PFSK-1 (cell line): ENCODE measurements around the gene TOMM6.

Experiments used
- FOXP2 ChIP-seq: optimal IDR thresholded peaks from 2 replicates; pipeline ENCODE3; 2011; ENCODE audit warnings: borderline replicate concordance, control low read depth, inconsistent platforms; ENCODE audit not compliant: insufficient read depth; ENCODE audit errors: extremely low read length, extremely low read depth
- POLR2AphosphoS5 ChIP-seq: IDR thresholded peaks from 2 replicates; pipeline ENCODE4 v1.6.1; 2012; ENCODE audit warnings: low read depth, mild to moderate bottlenecking, control low read depth, low read length, moderate library complexity
- SIN3A ChIP-seq: IDR thresholded peaks from 2 replicates; pipeline ENCODE4 v1.6.1; 2012; ENCODE audit warnings: mild to moderate bottlenecking, low read length, moderate library complexity, borderline replicate concordance; ENCODE audit not compliant: insufficient read depth
- TAF1 ChIP-seq: IDR thresholded peaks from 2 replicates; pipeline ENCODE4 v1.6.1; 2012; ENCODE audit warnings: low read length, control low read depth, borderline replicate concordance; ENCODE audit not compliant: insufficient read depth
- TF ChIP-seq, protein P1 (sequence below), 2 experiments: IDR thresholded peaks; 2 replicates each; pipeline versions ENCODE4 v1.6.1 to v1.8.0; 2011 to 2012; ENCODE audit warnings: low read depth in 2 of 2, low read length in 2 of 2, control low read depth in 1 of 2, inconsistent platforms in 1 of 2, mild to moderate bottlenecking in 1 of 2, moderate library complexity in 1 of 2; ENCODE audit not compliant: insufficient read depth in 1 of 2

TOMM6 gene

DNA sequence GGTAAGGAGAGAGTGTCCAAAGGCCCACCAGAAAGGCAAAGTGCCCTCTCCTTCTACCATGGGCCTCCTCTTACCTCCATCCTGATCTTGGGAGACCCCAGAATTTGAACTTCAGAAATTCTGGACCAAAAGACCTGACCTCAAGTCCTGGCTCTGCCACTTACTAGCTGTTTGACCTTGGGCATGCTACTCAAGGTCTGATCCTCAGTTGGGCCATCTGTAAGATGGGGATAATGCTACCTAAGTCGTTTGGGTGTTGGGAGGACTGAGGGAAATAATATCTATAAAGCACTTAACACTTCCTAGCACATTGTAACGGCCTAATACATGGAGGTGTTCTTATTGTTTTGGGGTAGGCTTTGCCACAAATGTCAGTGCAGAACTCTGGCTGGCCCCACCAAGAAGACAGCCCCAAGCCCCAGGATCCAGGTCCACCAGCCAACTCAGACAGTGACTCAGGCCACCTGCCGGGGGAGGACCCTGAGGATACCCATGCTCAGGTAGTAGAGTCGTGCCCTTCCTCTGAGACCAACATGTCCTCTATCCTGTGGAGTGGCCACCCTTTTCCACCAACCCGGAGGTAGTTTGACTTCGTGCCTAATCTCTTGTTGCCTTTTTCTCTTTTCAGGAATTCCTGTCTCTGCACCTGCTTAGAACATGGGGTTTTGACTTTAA, 4.3 kb upstream of the TOMM6 start:
- TF ChIP-seq POLR2AphosphoS5, result no peak
- TF ChIP-seq, protein P1, sequence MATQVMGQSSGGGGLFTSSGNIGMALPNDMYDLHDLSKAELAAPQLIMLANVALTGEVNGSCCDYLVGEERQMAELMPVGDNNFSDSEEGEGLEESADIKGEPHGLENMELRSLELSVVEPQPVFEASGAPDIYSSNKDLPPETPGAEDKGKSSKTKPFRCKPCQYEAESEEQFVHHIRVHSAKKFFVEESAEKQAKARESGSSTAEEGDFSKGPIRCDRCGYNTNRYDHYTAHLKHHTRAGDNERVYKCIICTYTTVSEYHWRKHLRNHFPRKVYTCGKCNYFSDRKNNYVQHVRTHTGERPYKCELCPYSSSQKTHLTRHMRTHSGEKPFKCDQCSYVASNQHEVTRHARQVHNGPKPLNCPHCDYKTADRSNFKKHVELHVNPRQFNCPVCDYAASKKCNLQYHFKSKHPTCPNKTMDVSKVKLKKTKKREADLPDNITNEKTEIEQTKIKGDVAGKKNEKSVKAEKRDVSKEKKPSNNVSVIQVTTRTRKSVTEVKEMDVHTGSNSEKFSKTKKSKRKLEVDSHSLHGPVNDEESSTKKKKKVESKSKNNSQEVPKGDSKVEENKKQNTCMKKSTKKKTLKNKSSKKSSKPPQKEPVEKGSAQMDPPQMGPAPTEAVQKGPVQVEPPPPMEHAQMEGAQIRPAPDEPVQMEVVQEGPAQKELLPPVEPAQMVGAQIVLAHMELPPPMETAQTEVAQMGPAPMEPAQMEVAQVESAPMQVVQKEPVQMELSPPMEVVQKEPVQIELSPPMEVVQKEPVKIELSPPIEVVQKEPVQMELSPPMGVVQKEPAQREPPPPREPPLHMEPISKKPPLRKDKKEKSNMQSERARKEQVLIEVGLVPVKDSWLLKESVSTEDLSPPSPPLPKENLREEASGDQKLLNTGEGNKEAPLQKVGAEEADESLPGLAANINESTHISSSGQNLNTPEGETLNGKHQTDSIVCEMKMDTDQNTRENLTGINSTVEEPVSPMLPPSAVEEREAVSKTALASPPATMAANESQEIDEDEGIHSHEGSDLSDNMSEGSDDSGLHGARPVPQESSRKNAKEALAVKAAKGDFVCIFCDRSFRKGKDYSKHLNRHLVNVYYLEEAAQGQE (IDR thresholded peaks at IDR 0.05; ENCODE audit: insufficient read depth in 1 of 2, low read depth in 2 of 2, low read length in 2 of 2), result no peak
- no peak for TF ChIP-seq SIN3A
- TF ChIP-seq TAF1, result no peak
- TF ChIP-seq FOXP2, result no peak

DNA sequence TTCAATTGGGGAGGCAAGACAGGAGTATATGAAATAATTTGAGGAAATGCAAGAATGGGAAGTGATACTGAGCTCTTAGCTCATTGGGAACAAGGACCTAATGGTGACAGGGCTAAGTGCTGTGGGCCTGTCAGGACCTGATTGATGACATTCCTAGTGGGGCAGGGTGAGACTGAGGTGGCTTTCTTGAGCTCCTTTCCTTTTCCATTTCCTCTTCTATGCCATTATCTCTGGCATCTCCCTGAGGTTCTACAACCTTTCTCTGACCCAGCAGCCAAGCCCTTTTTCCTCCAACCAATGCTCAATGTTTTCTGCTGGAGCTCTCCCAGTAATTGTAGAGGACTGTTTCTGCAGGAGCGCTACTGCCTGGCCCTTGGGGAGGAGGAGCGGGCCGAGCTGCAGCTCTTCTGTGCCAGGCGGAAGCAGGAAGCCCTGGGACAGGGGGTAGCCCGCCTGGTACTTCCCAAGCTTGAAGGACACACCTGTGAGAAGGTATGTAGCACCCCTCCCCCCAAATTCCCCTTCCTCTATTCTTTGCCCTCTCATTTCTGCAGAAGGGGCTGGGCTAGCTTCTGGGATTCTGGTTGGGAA, 2.8 kb upstream of the TOMM6 start:
- no peak for TF ChIP-seq POLR2AphosphoS5
- no peak for TF ChIP-seq TAF1
- TF ChIP-seq SIN3A, result no peak

DNA sequence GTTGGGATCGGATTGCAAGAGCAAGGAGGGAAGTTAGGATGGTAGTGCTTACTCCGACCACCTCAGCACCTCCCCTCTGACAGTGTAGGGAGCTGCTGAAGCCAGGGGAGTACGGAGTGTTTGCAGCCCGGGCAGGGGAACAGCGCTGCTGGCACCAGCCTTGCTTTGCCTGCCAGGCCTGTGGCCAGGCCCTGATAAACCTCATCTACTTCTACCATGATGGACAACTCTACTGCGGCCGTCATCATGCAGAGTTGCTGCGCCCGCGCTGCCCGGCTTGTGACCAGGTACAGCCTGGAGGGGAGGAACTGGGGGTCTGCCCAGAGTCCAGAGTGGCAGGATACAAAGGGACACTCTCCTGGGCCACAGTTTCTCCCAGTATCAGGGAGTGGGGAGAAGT, 2.2 kb upstream of the TOMM6 start:
- TF ChIP-seq SIN3A, result no peak
- no peak for TF ChIP-seq POLR2AphosphoS5
- TF ChIP-seq, protein P1 (IDR thresholded peaks at IDR 0.05; ENCODE audit: insufficient read depth in 1 of 2, low read depth in 2 of 2, low read length in 2 of 2), result no peak
- TF ChIP-seq TAF1, result no peak
- no peak for TF ChIP-seq FOXP2

DNA sequence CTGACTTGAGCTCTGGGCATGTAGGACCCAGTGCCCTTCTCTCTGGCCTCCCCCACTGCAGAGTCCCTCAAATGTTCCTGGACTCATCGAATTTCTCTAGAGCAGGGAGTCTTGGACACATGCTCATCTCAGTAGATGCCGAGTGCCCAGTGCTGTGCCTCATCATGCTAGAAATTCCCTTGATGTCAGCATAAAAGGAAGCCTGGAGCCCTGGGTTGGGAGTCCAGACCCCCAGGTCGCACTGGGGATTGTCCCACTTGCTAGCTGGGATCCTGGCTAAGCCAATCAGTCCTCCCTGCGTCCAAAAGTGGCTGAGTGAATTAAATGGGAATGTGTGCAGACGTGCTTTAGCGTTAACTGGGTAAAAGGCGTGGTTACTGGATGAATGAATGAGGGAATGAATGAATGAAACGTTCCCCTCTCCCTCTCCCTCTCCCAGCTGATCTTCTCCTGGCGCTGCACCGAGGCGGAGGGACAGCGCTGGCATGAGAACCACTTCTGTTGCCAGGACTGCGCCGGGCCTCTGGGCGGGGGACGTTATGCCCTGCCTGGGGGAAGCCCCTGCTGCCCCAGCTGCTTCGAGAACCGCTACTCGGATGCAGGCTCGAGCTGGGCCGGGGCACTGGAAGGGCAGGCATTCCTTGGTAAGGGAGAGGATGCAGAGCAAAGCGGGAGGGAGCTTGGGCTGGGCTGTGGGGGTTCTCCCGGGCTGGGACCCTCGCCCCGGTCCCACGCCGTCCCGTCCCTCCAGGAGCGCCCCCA, 1.6 kb upstream of the TOMM6 start:
- TF ChIP-seq, protein P1 (IDR thresholded peaks at IDR 0.05; ENCODE audit: insufficient read depth in 1 of 2, low read depth in 2 of 2, low read length in 2 of 2), result no peak
- TF ChIP-seq POLR2AphosphoS5 (no peak), TAF1 (no peak), FOXP2 (no peak), SIN3A (no peak)

DNA sequence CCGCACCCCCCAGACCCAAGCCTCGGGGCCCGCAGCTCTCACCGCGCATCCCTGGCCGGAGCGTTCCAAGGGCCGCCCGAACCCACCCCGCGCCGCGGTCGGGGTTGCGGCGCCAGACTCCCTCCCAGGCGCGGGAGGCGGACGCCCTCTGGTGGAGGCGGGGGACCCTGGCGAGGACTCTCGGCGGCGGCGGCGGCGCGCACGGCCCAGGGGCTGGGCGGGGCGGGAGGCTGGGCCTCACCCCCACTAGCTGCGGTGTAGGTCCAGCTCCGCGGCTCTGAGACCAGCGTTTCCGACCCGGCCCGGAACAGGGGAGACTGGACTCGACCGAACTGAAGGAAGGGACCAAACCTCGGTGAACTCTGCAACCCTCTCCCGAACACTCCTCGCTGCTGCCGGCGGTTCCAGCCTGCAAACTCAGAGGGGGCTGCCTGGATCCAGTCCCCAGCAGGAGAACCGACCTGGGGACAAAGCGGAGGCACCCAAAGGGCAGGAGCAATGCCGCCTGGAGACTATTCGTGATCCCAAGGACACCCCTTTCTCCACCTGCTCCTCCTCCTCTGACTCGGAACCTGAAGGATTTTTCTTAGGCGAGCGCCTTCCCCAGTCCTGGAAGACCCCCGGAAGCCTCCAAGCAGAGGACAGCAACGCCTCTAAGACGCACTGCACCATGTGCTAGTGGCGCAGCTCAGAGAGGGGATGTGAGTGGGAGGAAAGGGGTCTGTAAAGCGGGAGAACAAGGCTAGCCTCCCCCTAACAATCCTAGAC, 859 bp upstream of the TOMM6 start:
- TF ChIP-seq SIN3A (no peak), TAF1 (peak; percentile 58; the same call in 1 of the 2 replicates), POLR2AphosphoS5 (no peak; the same call in 1 of the 2 replicates), FOXP2 (no peak)
- TF ChIP-seq, protein P1 (IDR thresholded peaks at IDR 0.05; ENCODE audit: insufficient read depth in 1 of 2, low read depth in 2 of 2, low read length in 2 of 2), result no peak
